ENCODE results near the gene RARB. TPM values are rescaled to one million over a fixed set of nuclear protein-coding genes. Genes with fewer than 3 reads are reported as not detected.
A peak's percentile ranks its signal among the peaks of the same experiment; 100 is the strongest.

RARB gene
- total and polyA plus RNA-seq, 2 of the 13 experiments (the other 11 are each of a cell fraction or from before 2014, with no cell fraction given) = 0.16 TPM; not detected in 1

GRCh38 chr3:25567806-25568524 is 139.9 kb downstream of the RARB start:
- Histone ChIP-seq H3K36me3 (replicated peaks in 1 of 2; ENCODE audit: control insufficient read depth in 1 of 2, insufficient read depth in 2 of 2, low read length in 2 of 2) (no peaks in the 10 kb centered on the region), H3K9me3 (ENCODE audit: low read length) (no peaks in the 10 kb centered on the region), H2AFZ (ENCODE audit: low read length) (no peak overlapping the region), H3K4me1 (ENCODE audit: insufficient read depth, low read length) (no peaks in the 10 kb centered on the region), H3K27me3 (ENCODE audit: control insufficient read depth in 1 of 2, insufficient read depth in 2 of 2, low read length in 2 of 2) (no peaks in the 10 kb centered on the region; a peak in 1 of 5 replicates), H3K9ac (ENCODE audit: insufficient read depth, low read depth, low read length) (no peak overlapping the region), H3K27ac (ENCODE audit: extremely low read length, insufficient read depth, low read length) (no peak overlapping the region), H4K20me1 (ENCODE audit: insufficient read depth, low read length) (no peaks in the 10 kb centered on the region), H3K79me2 (ENCODE audit: insufficient read depth, low read length) (no peaks in the 10 kb centered on the region), H3K4me3 (replicated peaks in 1 of 3; ENCODE audit: insufficient read depth in 1 of 3, low read depth in 2 of 3, low read length in 3 of 3) (no peak overlapping the region), H3K4me2 (ENCODE audit: low read depth, low read length) (no peak overlapping the region)
- intact Hi-C loops (cut with micrococcal nuclease; ENCODE audit: unreplicated experiment) (no loop called here), in situ Hi-C loops (cut with HindIII; ENCODE audit: extremely low pct_ligation_motif_present, low pct_unique_long_range_greater_than_20kb) (no loop called here)
- ChIA-PET CTCF (ENCODE audit: low intra/inter-chr PET ratio, low total read pairs) (no interaction called here), POLR2A (no interaction called here)
- no peak for ATAC-seq
- TF ChIP-seq ZNF629 (CRISPR knock-in tag; conservative IDR thresholded peaks at IDR 0.05) (peak; percentile 39), SP5 (CRISPR knock-in tag; IDR thresholded peaks at IDR 0.05; ENCODE audit: borderline replicate concordance, low read depth) (no peak)
- no peak for FAIRE-seq
- no TSS peak for BruUV-seq (replicated peaks)
- DNase-seq (ENCODE audit: low spot score) = no peak
- 78% methylated on average over 13 of the region's 14 CpGs for WGBS (ENCODE audit: low lambda C conversion rate)

- Histone ChIP-seq H3K4me1 (ENCODE audit: insufficient read depth, low read length) (no peaks in the 10 kb centered on the region), H3K27ac (ENCODE audit: extremely low read length, insufficient read depth, low read length) (no peak overlapping the region), H3K9ac (ENCODE audit: insufficient read depth, low read depth, low read length) (no peak overlapping the region), H3K79me2 (ENCODE audit: insufficient read depth, low read length) (no peaks in the 10 kb centered on the region), H2AFZ (ENCODE audit: low read length) (no peak overlapping the region), H4K20me1 (ENCODE audit: insufficient read depth, low read length) (no peaks in the 10 kb centered on the region), H3K4me3 (replicated peaks in 1 of 3; ENCODE audit: insufficient read depth in 1 of 3, low read depth in 2 of 3, low read length in 3 of 3) (no peak overlapping the region), H3K36me3 (replicated peaks in 1 of 2; ENCODE audit: control insufficient read depth in 1 of 2, insufficient read depth in 2 of 2, low read length in 2 of 2) (no peaks in the 10 kb centered on the region), H3K27me3 (ENCODE audit: control insufficient read depth in 1 of 2, insufficient read depth in 2 of 2, low read length in 2 of 2) (no peaks in the 10 kb centered on the region; a peak in 1 of 5 replicates), H3K9me3 (ENCODE audit: low read length) (no peaks in the 10 kb centered on the region), H3K4me2 (ENCODE audit: low read depth, low read length) (no peak overlapping the region)
- ATAC-seq (no peak), FAIRE-seq (no peak), DNase-seq (ENCODE audit: low spot score) (no peak)
- ChIA-PET CTCF (ENCODE audit: low intra/inter-chr PET ratio, low total read pairs) (no interaction called here), POLR2A (no interaction called here)
- WGBS (ENCODE audit: low lambda C conversion rate) = 55% methylated on average over 10 of the region's 10 CpGs
- in situ Hi-C loops (cut with HindIII; ENCODE audit: extremely low pct_ligation_motif_present, low pct_unique_long_range_greater_than_20kb) (no loop called here), intact Hi-C loops (cut with micrococcal nuclease; ENCODE audit: unreplicated experiment) (no loop called here)
- TF ChIP-seq SATB2 (CRISPR knock-in tag; IDR thresholded peaks at IDR 0.05) (no peak), RBM39 (IDR thresholded peaks at IDR 0.05; ENCODE audit: low read depth, low read length, poor library complexity, severe bottlenecking) (no peak), CBX5 (CRISPR knock-in tag; IDR thresholded peaks at IDR 0.05; ENCODE audit: borderline replicate concordance) (no peak), PPARG (CRISPR knock-in tag; conservative IDR thresholded peaks at IDR 0.05) (no peak), POLR2G (IDR thresholded peaks at IDR 0.05; ENCODE audit: low read depth, low read length) (no peak), ARNTL (CRISPR knock-in tag; IDR thresholded peaks at IDR 0.05) (no peak), RFXAP (CRISPR knock-in tag; IDR thresholded peaks at IDR 0.05; ENCODE audit: borderline replicate concordance) (no peak), ZNF556 (CRISPR knock-in tag; IDR thresholded peaks at IDR 0.05; ENCODE audit: borderline replicate concordance) (no peak), FOXC1 (CRISPR knock-in tag; IDR thresholded peaks at IDR 0.05; ENCODE audit: borderline replicate concordance) (no peak), NONO (IDR thresholded peaks at IDR 0.05) (no peak), NONO (CRISPR knock-in tag; conservative IDR thresholded peaks at IDR 0.05) (no peak), ATF3 (CRISPR knock-in tag; IDR thresholded peaks at IDR 0.05) (no peak), IRF9 (CRISPR knock-in tag; IDR thresholded peaks at IDR 0.05; ENCODE audit: borderline replicate concordance) (no peak), ZKSCAN8 (CRISPR knock-in tag; IDR thresholded peaks at IDR 0.05; ENCODE audit: borderline replicate concordance) (no peak)
- BruUV-seq (replicated peaks) = no TSS peak
Measured at GRCh38 chr3:25568525-25569078, 140.5 kb downstream of the RARB start.

All from HepG2 (cell line).